ENCODE results near the gene MMP15. TPM values are rescaled to one million over a fixed set of nuclear protein-coding genes. Genes with fewer than 3 reads are reported as not detected.
"Not testable (repeated sequence)": the region's sequence is repeated elsewhere in the genome, so short reads cannot be mapped to it uniquely, and the experiment has no call there.

The MMP15 gene
- polyA plus RNA-seq, 1 donor = 56.8 TPM

GRCh38 chr16:58086381-58087208 is 61.0 kb downstream of the MMP15 start:
- Histone ChIP-seq H3K9me3 (ENCODE audit: control insufficient read depth, low read depth, low read length) (no peaks in the 10 kb centered on the region), H3K27ac (ENCODE audit: low read length) (no peak overlapping the region), H3K4me3 (ENCODE audit: low read length) (no peak overlapping the region), H3K27me3 (ENCODE audit: control insufficient read depth, insufficient read depth, low read length) (no peaks in the 10 kb centered on the region), H3K4me1 (ENCODE audit: control insufficient read depth, insufficient read depth, low read length) (no peaks in the 10 kb centered on the region), H3K36me3 (ENCODE audit: control insufficient read depth, insufficient read depth, low read length) (no peaks in the 10 kb centered on the region)
- no CpG with 5 or more reads among the region's 19 CpGs for WGBS (ENCODE audit: insufficient coverage, low lambda C conversion rate)
- no peak for DNase-seq

GRCh38 chr16:58087209-58087913 is 61.8 kb downstream of the MMP15 start:
- H3K27ac ChIP-seq (ENCODE audit: low read length) = no peak overlapping the region
- no peaks in the 10 kb centered on the region for H3K9me3 ChIP-seq (ENCODE audit: control insufficient read depth, low read depth, low read length)
- H3K27me3 ChIP-seq (ENCODE audit: control insufficient read depth, insufficient read depth, low read length) = no peaks in the 10 kb centered on the region
- H3K36me3 ChIP-seq (ENCODE audit: control insufficient read depth, insufficient read depth, low read length) = no peaks in the 10 kb centered on the region
- H3K4me3 ChIP-seq (ENCODE audit: low read length) = no peak overlapping the region
- 90% methylated on average over 8 of the region's 23 CpGs for WGBS (ENCODE audit: insufficient coverage, low lambda C conversion rate)
- H3K4me1 ChIP-seq (ENCODE audit: control insufficient read depth, insufficient read depth, low read length) = no peaks in the 10 kb centered on the region
- no peak for DNase-seq

GRCh38 chr16:58088091-58088490 is 62.5 kb downstream of the MMP15 start:
- DNase-seq = no peak
- Histone ChIP-seq H3K9me3 (ENCODE audit: control insufficient read depth, low read depth, low read length) (no peaks in the 10 kb centered on the region), H3K27ac (ENCODE audit: low read length) (no peak overlapping the region), H3K36me3 (ENCODE audit: control insufficient read depth, insufficient read depth, low read length) (no peaks in the 10 kb centered on the region), H3K4me1 (ENCODE audit: control insufficient read depth, insufficient read depth, low read length) (no peaks in the 10 kb centered on the region), H3K4me3 (ENCODE audit: low read length) (no peak overlapping the region), H3K27me3 (ENCODE audit: control insufficient read depth, insufficient read depth, low read length) (no peaks in the 10 kb centered on the region)
- WGBS (ENCODE audit: insufficient coverage, low lambda C conversion rate) = no CpG with 5 or more reads among the region's 9 CpGs

- H3K27me3 ChIP-seq (ENCODE audit: control insufficient read depth, insufficient read depth, low read length); H3K4me1 ChIP-seq (ENCODE audit: control insufficient read depth, insufficient read depth, low read length); H3K27ac ChIP-seq (ENCODE audit: low read length); DNase-seq; H3K9me3 ChIP-seq (ENCODE audit: control insufficient read depth, low read depth, low read length); H3K36me3 ChIP-seq (ENCODE audit: control insufficient read depth, insufficient read depth, low read length); H3K4me3 ChIP-seq (ENCODE audit: low read length): not testable (repeated sequence)
- WGBS (ENCODE audit: insufficient coverage, low lambda C conversion rate) = no CpG with 5 or more reads among the region's 3 CpGs
Observed at GRCh38 chr16:58090396-58090795, 64.8 kb downstream of the MMP15 start.

- Histone ChIP-seq H3K27ac (ENCODE audit: low read length) (no peak overlapping the region), H3K4me1 (ENCODE audit: control insufficient read depth, insufficient read depth, low read length) (no peaks in the 10 kb centered on the region), H3K9me3 (ENCODE audit: control insufficient read depth, low read depth, low read length) (no peaks in the 10 kb centered on the region), H3K36me3 (ENCODE audit: control insufficient read depth, insufficient read depth, low read length) (no peaks in the 10 kb centered on the region), H3K4me3 (ENCODE audit: low read length) (no peak overlapping the region), H3K27me3 (ENCODE audit: control insufficient read depth, insufficient read depth, low read length) (no peaks in the 10 kb centered on the region)
- DNase-seq = no peak
- no CpG with 5 or more reads among the region's 5 CpGs for WGBS (ENCODE audit: insufficient coverage, low lambda C conversion rate)
Observed at GRCh38 chr16:58094026-58094425, 68.5 kb downstream of the MMP15 start.

GRCh38 chr16:58094791-58095574 is 69.4 kb downstream of the MMP15 start:
- WGBS (ENCODE audit: insufficient coverage, low lambda C conversion rate) = 100% methylated on average over 1 of the region's 15 CpGs
- Histone ChIP-seq H3K4me3 (ENCODE audit: low read length) (no peak overlapping the region), H3K4me1 (ENCODE audit: control insufficient read depth, insufficient read depth, low read length) (no peaks in the 10 kb centered on the region), H3K27ac (ENCODE audit: low read length) (no peak overlapping the region), H3K9me3 (ENCODE audit: control insufficient read depth, low read depth, low read length) (no peaks in the 10 kb centered on the region), H3K36me3 (ENCODE audit: control insufficient read depth, insufficient read depth, low read length) (no peaks in the 10 kb centered on the region), H3K27me3 (ENCODE audit: control insufficient read depth, insufficient read depth, low read length) (no peaks in the 10 kb centered on the region)
- DNase-seq = no peak

GRCh38 chr16:58095575-58095960 is 70.0 kb downstream of the MMP15 start:
- H3K27me3 ChIP-seq (ENCODE audit: control insufficient read depth, insufficient read depth, low read length); H3K9me3 ChIP-seq (ENCODE audit: control insufficient read depth, low read depth, low read length): not testable (repeated sequence)
- WGBS (ENCODE audit: insufficient coverage, low lambda C conversion rate) = 100% methylated on average over 1 of the region's 6 CpGs

GRCh38 chr16:58096249-58096648 is 70.7 kb downstream of the MMP15 start:
- WGBS (ENCODE audit: insufficient coverage, low lambda C conversion rate) = no CpG with 5 or more reads among the region's 2 CpGs
- Histone ChIP-seq H3K9me3 (ENCODE audit: control insufficient read depth, low read depth, low read length) (no peaks in the 10 kb centered on the region), H3K4me3 (ENCODE audit: low read length) (no peak overlapping the region), H3K36me3 (ENCODE audit: control insufficient read depth, insufficient read depth, low read length) (no peaks in the 10 kb centered on the region), H3K27ac (ENCODE audit: low read length) (no peak overlapping the region), H3K27me3 (ENCODE audit: control insufficient read depth, insufficient read depth, low read length) (no peaks in the 10 kb centered on the region), H3K4me1 (ENCODE audit: control insufficient read depth, insufficient read depth, low read length) (no peaks in the 10 kb centered on the region)
- no peak for DNase-seq

More at GRCh38 chr16:58095575-58095960, 70.0 kb downstream of the MMP15 start:
- not testable (repeated sequence) for H3K4me3 ChIP-seq (ENCODE audit: low read length); H3K4me1 ChIP-seq (ENCODE audit: control insufficient read depth, insufficient read depth, low read length); DNase-seq; H3K27ac ChIP-seq (ENCODE audit: low read length); H3K36me3 ChIP-seq (ENCODE audit: control insufficient read depth, insufficient read depth, low read length)
